H1 (cell line): ENCODE results near the gene DSTN. TPM values are rescaled to one million over a fixed set of nuclear protein-coding genes. Genes with fewer than 3 reads are reported as not detected.

Source experiments
- CTCF ChIA-PET: fragments of 300-600 bp; sonication (Branson Sonifier 250); formaldehyde crosslinking; loops from one replicate; lab custom pipeline; 2021; ENCODE audit not compliant: partially characterized antibody; lab: Charles Lee
- POLR2A ChIA-PET: fragments of 300-600 bp; sonication (Branson Sonifier 250); formaldehyde crosslinking; loops from one replicate; lab custom pipeline; 2021; ENCODE audit warnings: inconsistent platforms; ENCODE audit not compliant: partially characterized antibody; lab: Charles Lee
- DNase-seq, 2 experiments: peaks; one replicate each; pipeline versions ENCODE4 v3.0.0 to v3.0.0-alpha.2; 2010 to 2022; ENCODE audit warnings: low spot score in 2 of 2, low read depth in 1 of 2, mixed read lengths in 1 of 2
- FAIRE-seq: peaks from 2 replicates; lab custom pipeline; 2011; peaks lifted over from hg19 to GRCh38; lab: Jason Lieb, UNC
- H2AFZ ChIP-seq: 2 replicates; pipeline ENCODE4 v1.8.1; 2012; ENCODE audit warnings: low read length, inconsistent platforms
- H2AK5ac ChIP-seq: 2 replicates; pipeline ENCODE4 v1.6.1; 2013; ENCODE audit warnings: low read depth, low read length
- H2BK120ac ChIP-seq: replicated peaks from 2 replicates; pipeline ENCODE3; 2013; ENCODE audit warnings: low read depth, low read length, inconsistent platforms
- H2BK12ac ChIP-seq: 2 replicates; pipeline ENCODE4 v1.6.1; 2013; ENCODE audit warnings: low read depth, low read length
- H2BK15ac ChIP-seq: 2 replicates; pipeline ENCODE4 v1.6.1; 2013; ENCODE audit warnings: low read length
- H2BK20ac ChIP-seq: 2 replicates; pipeline ENCODE4 v1.6.1; 2013; ENCODE audit warnings: low read length
- H2BK5ac ChIP-seq: 2 replicates; pipeline ENCODE4 v1.6.1; 2013; ENCODE audit warnings: low read depth, low read length
- H3K14ac ChIP-seq: 2 replicates; pipeline ENCODE4 v1.6.1; 2013; ENCODE audit warnings: inconsistent platforms; ENCODE audit not compliant: insufficient read length
- H3K18ac ChIP-seq: 2 replicates; pipeline ENCODE4 v1.6.1; 2013; ENCODE audit warnings: low read length; ENCODE audit errors: extremely low read depth
- H3K23ac ChIP-seq: 2 replicates; pipeline ENCODE4 v1.6.1; 2013; ENCODE audit warnings: inconsistent platforms; ENCODE audit not compliant: insufficient read length
- H3K23me2 ChIP-seq: 2 replicates; pipeline ENCODE4 v1.6.1; 2013; ENCODE audit warnings: low read depth, low read length
- H3K27ac ChIP-seq: 2 replicates; pipeline ENCODE4 v1.6.1; 2011; ENCODE audit warnings: low read depth, low read length, inconsistent platforms
- H3K27me3 ChIP-seq, 4 experiments: replicated peaks in 1 of 4; 1 replicate in 1 of 4; 2 replicates in 3 of 4; pipeline versions ENCODE4 v1.6.1 to v1.8.1; 2011 to 2013; ENCODE audit warnings: low read length in 3 of 4, mild to moderate bottlenecking in 3 of 4, inconsistent platforms in 2 of 4, mixed read lengths in 2 of 4, moderate library complexity in 1 of 4; ENCODE audit not compliant: control insufficient read depth in 3 of 4, insufficient read depth in 3 of 4; ENCODE audit errors: extremely low read depth in 1 of 4
- H3K36me3 ChIP-seq, 4 experiments: 2 replicates each; pipeline versions ENCODE4 v1.6.1 to v1.8.1; 2011 to 2013; ENCODE audit warnings: mild to moderate bottlenecking in 4 of 4, low read length in 3 of 4, moderate library complexity in 2 of 4, control low read depth in 1 of 4, inconsistent platforms in 1 of 4; ENCODE audit not compliant: insufficient read depth in 4 of 4, control insufficient read depth in 2 of 4
- H3K4ac ChIP-seq: replicated peaks from 2 replicates; pipeline ENCODE3; 2013; ENCODE audit warnings: low read length, low read depth, mixed read lengths, inconsistent platforms; ENCODE audit not compliant: insufficient read length
- H3K4me1 ChIP-seq, 4 experiments: replicated peaks in 1 of 4; 1 replicate in 1 of 4; 2 replicates in 3 of 4; pipeline versions ENCODE4 v1.6.1 to v1.8.1; 2011 to 2013; ENCODE audit warnings: low read length in 3 of 4, inconsistent platforms in 2 of 4, mixed read lengths in 1 of 4; ENCODE audit not compliant: insufficient read depth in 4 of 4, control insufficient read depth in 3 of 4
- H3K4me2 ChIP-seq, 2 experiments: 2 replicates each; pipeline versions ENCODE4 v1.6.1 to v1.8.1; 2011 to 2013; ENCODE audit warnings: low read depth in 2 of 2, low read length in 2 of 2, control low read depth in 1 of 2, inconsistent platforms in 1 of 2, mild to moderate bottlenecking in 1 of 2; ENCODE audit not compliant: insufficient read depth in 1 of 2
- H3K4me3 ChIP-seq, 4 experiments: fragments of 200-600, 300-600 bp in 1 of 4; sonication (generic), shearing (Covaris generic), sonication (Bioruptor Twin) in 1 of 4; 2 replicates each; pipeline versions ENCODE4 v1.5.1 to v1.8.1; 2011 to 2016; ENCODE audit warnings: low read length in 4 of 4, low read depth in 3 of 4, control low read depth in 2 of 4, inconsistent platforms in 2 of 4, mild to moderate bottlenecking in 2 of 4, mixed read lengths in 1 of 4, moderate library complexity in 1 of 4; ENCODE audit not compliant: insufficient read depth in 2 of 4; ENCODE audit errors: extremely low read depth in 1 of 4
- H3K56ac ChIP-seq: replicated peaks from 2 replicates; pipeline ENCODE3; 2013; ENCODE audit warnings: low read depth, mild to moderate bottlenecking, mixed read lengths, low read length, inconsistent platforms; ENCODE audit not compliant: insufficient read length
- H3K79me1 ChIP-seq: 2 replicates; pipeline ENCODE4 v1.6.1; 2013; ENCODE audit warnings: low read depth, low read length, control low read depth
- H3K79me2 ChIP-seq, 2 experiments: 2 replicates each; pipeline versions ENCODE4 v1.6.1 to v1.8.1; 2012 to 2013; ENCODE audit warnings: low read length in 2 of 2, mild to moderate bottlenecking in 2 of 2, inconsistent platforms in 1 of 2; ENCODE audit not compliant: insufficient read depth in 2 of 2, control insufficient read depth in 1 of 2
- H3K9ac ChIP-seq, 4 experiments: replicated peaks in 1 of 4; 1 replicate in 1 of 4; 2 replicates in 3 of 4; pipeline versions ENCODE4 v1.6.1 to v1.8.1; 2011 to 2013; ENCODE audit warnings: low read depth in 3 of 4, low read length in 3 of 4, control low read depth in 2 of 4, mild to moderate bottlenecking in 2 of 4, moderate library complexity in 2 of 4, inconsistent platforms in 1 of 4; ENCODE audit errors: extremely low read depth in 1 of 4
- H3K9me3 ChIP-seq, 2 experiments: 2 replicates each; pipeline versions ENCODE4 v1.6.1 to v1.8.1; 2012 to 2013; ENCODE audit warnings: mild to moderate bottlenecking in 2 of 2, moderate library complexity in 2 of 2, control low read depth in 1 of 2, inconsistent platforms in 1 of 2, low read depth in 1 of 2, low read length in 1 of 2, mixed read lengths in 1 of 2; ENCODE audit not compliant: insufficient read depth in 2 of 2
- H4K20me1 ChIP-seq, 2 experiments: replicated peaks in 1 of 2; 2 replicates each; pipeline versions ENCODE3 to v1.8.1; 2011 to 2013; ENCODE audit warnings: inconsistent platforms in 2 of 2, low read length in 2 of 2, mild to moderate bottlenecking in 1 of 2; ENCODE audit not compliant: insufficient read depth in 2 of 2, control insufficient read depth in 1 of 2
- H4K5ac ChIP-seq: 2 replicates; pipeline ENCODE4 v1.6.1; 2013; ENCODE audit warnings: low read length, low read depth, mixed read lengths, inconsistent platforms; ENCODE audit not compliant: insufficient read length
- H4K8ac ChIP-seq: 2 replicates; pipeline ENCODE4 v1.8.0; 2013; ENCODE audit warnings: mild to moderate bottlenecking, moderate library complexity, low read length, inconsistent platforms; ENCODE audit not compliant: insufficient read depth; ENCODE audit errors: extremely low read depth
- H4K91ac ChIP-seq: replicated peaks from 2 replicates; pipeline ENCODE3; 2013; ENCODE audit warnings: low read length, mixed read lengths, inconsistent platforms; ENCODE audit not compliant: insufficient read length
- POLR2AphosphoS5 ChIP-seq: IDR thresholded peaks from 2 replicates; pipeline ENCODE4 v1.6.1; 2011; ENCODE audit warnings: low read depth, low read length
- WGBS, 2 experiments: shearing (Covaris generic) in 1 of 2; methylation state at CpG; one replicate each; pipeline versions ENCODE4 v1.1.6 to v1.1.7; 2013 to 2015; ENCODE audit warnings: low lambda C conversion rate in 2 of 2, mixed read lengths in 2 of 2, inconsistent platforms in 1 of 2, low coverage in 1 of 2, missing lambda C conversion rate in 1 of 2; ENCODE audit not compliant: insufficient replicate concordance in 2 of 2, insufficient coverage in 1 of 2, insufficient read length in 1 of 2; ENCODE audit errors: extremely low coverage in 1 of 2, missing lambda C conversion rate in 1 of 2; 5-methylcytosine and 5-hydroxymethylcytosine counted together
- polyA plus RNA-seq, 7 experiments: library from polyadenylated mRNA; depleted of rRNA in 3 of 7; stranded (reverse) in 5 of 7; unstranded in 2 of 7; fragments of >200 nt in 5 of 7; fragments of 200-250 nt in 2 of 7; gene quantifications; 1 replicate in 5 of 7; 2 replicates in 1 of 7; 4 replicates in 1 of 7; pipeline versions ENCODE4 v1.2.1 to v1.2.3, GENCODE V29; 2011 to 2013; ENCODE audit warnings: missing spikeins in 2 of 7, mixed read lengths in 2 of 7
- total RNA-seq: library from RNA; stranded (reverse); fragmentation: NEBNext Ultra II Directional; extraction: Animal tissue kit (Norgen Biotek cat#: 25700); gene quantifications from 2 replicates; pipeline ENCODE4 v1.2.1, GENCODE V29; 2021

Gene DSTN
- total and polyA plus RNA-seq, 2 of the 8 experiments (the other 6 are each of a cell fraction or from before 2014, with no cell fraction given): 43.3 to 208 TPM

DNA sequence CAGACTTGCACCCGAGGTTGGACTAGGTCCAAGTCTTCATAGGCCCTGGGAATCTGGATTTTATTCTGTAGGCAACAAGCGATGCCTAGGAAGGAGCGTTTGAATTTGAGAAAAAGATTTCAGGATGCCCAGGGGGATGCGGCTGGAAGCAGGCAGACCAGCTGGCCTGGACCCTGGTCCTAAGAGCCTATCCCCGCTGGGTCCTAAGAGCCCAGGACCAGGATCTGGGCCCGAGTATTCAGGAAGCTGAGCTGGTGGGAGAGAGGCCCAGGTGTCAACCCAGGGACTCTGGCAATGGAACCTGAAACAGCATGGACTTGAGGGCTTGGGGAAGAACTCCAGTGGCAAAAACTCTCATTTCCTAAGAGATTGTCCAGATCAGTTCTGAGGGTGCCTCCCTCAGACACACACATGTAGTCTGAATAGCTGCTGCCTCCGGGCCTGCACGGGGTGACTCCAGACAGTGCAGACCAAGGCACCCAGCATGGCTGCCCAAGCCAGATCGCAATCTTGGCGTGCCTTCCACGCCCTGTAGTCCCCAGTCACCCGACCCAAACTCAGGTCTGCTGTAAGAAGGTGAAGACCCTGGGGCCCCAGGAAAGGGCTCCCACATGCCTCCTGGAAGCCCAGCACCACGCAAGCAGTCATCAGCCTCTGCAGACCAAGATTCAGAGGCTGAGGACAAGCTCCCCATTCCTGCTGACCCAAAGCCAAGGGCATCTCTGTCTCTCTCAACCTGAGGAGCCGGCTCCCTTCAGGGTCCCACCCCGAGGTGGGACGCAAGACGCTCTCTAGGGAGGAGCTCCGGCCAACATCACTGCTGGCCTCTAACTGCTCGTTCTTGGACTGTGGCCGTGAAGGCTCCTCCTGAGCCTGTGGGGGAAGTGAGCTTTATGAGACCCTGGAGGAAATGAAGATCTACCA lies 77.8 kb downstream of the DSTN start:
- Histone ChIP-seq H3K9ac (no peak overlapping the region), H2BK15ac (no peak overlapping the region), H3K14ac (no peak overlapping the region), H3K4me1 (peaks cover 1 to 6% (median 3%) of the 10 kb centered on the region in 4 experiments; a peak in 5 of 7 replicates), H3K36me3 (no peaks in the 10 kb centered on the region), H3K23me2 (no peaks in the 10 kb centered on the region), H3K79me1 (peaks cover 26% of the 10 kb centered on the region; the same call in 1 of the 2 replicates), H4K20me1 (peaks cover 12 to 37% of the 10 kb centered on the region in 2 experiments), H2BK120ac (no peak overlapping the region), H3K27me3 (no peaks in the 10 kb centered on the region), H3K4me2 (no peak overlapping the region), H2BK5ac (no peak overlapping the region), H3K4ac (no peak overlapping the region), H4K91ac (no peak overlapping the region), H2AK5ac (no peak overlapping the region), H4K5ac (no peak overlapping the region), H4K8ac (no peak overlapping the region), H3K79me2 (peaks cover 0 to 89% of the 10 kb centered on the region in 2 experiments; a peak in 2 of 4 replicates), H2AFZ (no peak overlapping the region), H3K27ac (no peak overlapping the region), H2BK12ac (no peak overlapping the region), H2BK20ac (no peak overlapping the region), H3K4me3 (no peak overlapping the region), H3K23ac (no peak overlapping the region), H3K18ac (no peak overlapping the region), H3K56ac (no peak overlapping the region), H3K9me3 (no peaks in the 10 kb centered on the region)
- CTCF ChIA-PET: interaction anchor here (0.5 to 2.1 kb wide), 17 partner anchors 10 to 1104 kb away, joined by 3 to 11 read pairs (median 3); partner anchors contain the start of gene RRBP1
- FAIRE-seq (no peak), DNase-seq (no peak)
- WGBS, 2 experiments: 93% methylated on average over 19 of the region's 20 CpGs; no CpG with 5 or more reads in 1 of the 2 experiments
- no peak for TF ChIP-seq POLR2AphosphoS5
- POLR2A ChIA-PET: no interaction called here
